K562 (cell line): ENCODE data around the gene PRELID1. TPM values are rescaled to one million over a fixed set of nuclear protein-coding genes. Genes with fewer than 3 reads are reported as not detected.

Experiments
- ATAC-seq: fragments of 200-7000 bp; cut with Tn5 transposase; 3 replicates; pipeline ENCODE4 v1.9.1; 2020; ENCODE audit warnings: moderate library complexity
- BruUV-seq: library from RNA; stranded (reverse); fragments of 400-500 nt; replicated peaks from 2 replicates; lab custom pipeline; 2021; lab: Mats Ljungman, UMichigan
- CTCF ChIA-PET: fragments of 300-600 bp; formaldehyde crosslinking; extraction: SDS; loops from one replicate; lab custom pipeline; 2021; ENCODE audit warnings: low intra/inter-chr PET ratio; lab: Yijun Ruan, JAX
- POLR2A ChIA-PET: fragments of 300-600, 350-650 bp; sonication (Branson Sonifier 250); formaldehyde crosslinking; extraction: SDS; loops from one replicate; lab custom pipeline; 2021; ENCODE audit warnings: antibody characterized with exemption, inconsistent platforms; lab: Yijun Ruan, JAX
- DNase-seq, 4 experiments: peaks; one replicate each; pipeline versions ENCODE4 v3.0.0 to v3.0.0-alpha.2; 2011 to 2018; ENCODE audit warnings: low spot score in 3 of 4, mixed read lengths in 3 of 4; ENCODE audit errors: extremely low read depth in 1 of 4
- FAIRE-seq: peaks from 2 replicates; lab custom pipeline; 2011; peaks lifted over from hg19 to GRCh38; lab: Jason Lieb, UNC
- H2AFZ ChIP-seq: 2 replicates; pipeline ENCODE4 v1.6.0; 2011; ENCODE audit warnings: low read depth, low read length, control low read depth, inconsistent platforms
- H3K27ac ChIP-seq: fragments of 200-600 bp; 3 replicates; pipeline ENCODE4 v1.8.0; 2011; ENCODE audit warnings: low read depth, mild to moderate bottlenecking, control low read depth, inconsistent platforms, low read length, moderate library complexity, mixed read lengths; ENCODE audit errors: extremely low read depth
- H3K27me3 ChIP-seq, 2 experiments: fragments of 300-600 bp in 1 of 2; 2 replicates in 1 of 2; 3 replicates in 1 of 2; pipeline versions ENCODE4 v1.6.0 to v1.8.0; 2011; ENCODE audit warnings: inconsistent platforms in 2 of 2, low read length in 2 of 2, mild to moderate bottlenecking in 1 of 2, mixed read lengths in 1 of 2, moderate library complexity in 1 of 2; ENCODE audit not compliant: control insufficient read depth in 2 of 2, insufficient read depth in 2 of 2
- H3K36me3 ChIP-seq: fragments of 300-600 bp; 3 replicates; pipeline ENCODE4 v1.8.0; 2011; ENCODE audit warnings: mild to moderate bottlenecking, low read length, inconsistent platforms; ENCODE audit not compliant: control insufficient read depth, insufficient read depth
- H3K4me1 ChIP-seq, 2 experiments: fragments of 200-600 bp in 1 of 2; replicated peaks in 1 of 2; 2 replicates in 1 of 2; 3 replicates in 1 of 2; pipeline versions ENCODE4 v1.5.1 to v1.8.0; 2011; ENCODE audit warnings: inconsistent platforms in 2 of 2, low read length in 2 of 2, mild to moderate bottlenecking in 1 of 2, mixed read lengths in 1 of 2, moderate library complexity in 1 of 2; ENCODE audit not compliant: control insufficient read depth in 2 of 2, insufficient read depth in 2 of 2
- H3K4me2 ChIP-seq: 2 replicates; pipeline ENCODE4 v1.6.1; 2011; ENCODE audit warnings: low read length, control low read depth, inconsistent platforms, mixed read lengths; ENCODE audit not compliant: insufficient read depth
- H3K4me3 ChIP-seq: fragments of 200-600 bp; sonication (generic), shearing (Covaris generic); 2 replicates; pipeline ENCODE4 v1.5.1; 2016; ENCODE audit warnings: control low read depth, inconsistent platforms
- H3K79me2 ChIP-seq: fragments of 200-600 bp; 3 replicates; pipeline ENCODE4 v1.8.0; 2011; ENCODE audit warnings: low read length, inconsistent platforms; ENCODE audit not compliant: control insufficient read depth, insufficient read depth
- H3K9ac ChIP-seq, 2 experiments: 2 replicates each; pipeline versions ENCODE4 v1.6.0 to v1.6.1; 2011; ENCODE audit warnings: low read depth in 2 of 2, low read length in 2 of 2, control low read depth in 1 of 2, inconsistent platforms in 1 of 2, mild to moderate bottlenecking in 1 of 2, mixed read lengths in 1 of 2; ENCODE audit not compliant: insufficient read depth in 1 of 2
- H3K9me1 ChIP-seq: one replicate; pipeline ENCODE4 v1.6.0; 2011; ENCODE audit warnings: inconsistent platforms, mild to moderate bottlenecking, low read length, moderate library complexity; ENCODE audit not compliant: control insufficient read depth, insufficient read depth
- H3K9me3 ChIP-seq: replicated peaks from 2 replicates; pipeline ENCODE4 v1.5.1; 2011; ENCODE audit warnings: low read depth, low read length, inconsistent platforms; ENCODE audit not compliant: control insufficient read depth, insufficient read depth
- H4K20me1 ChIP-seq: replicated peaks from 2 replicates; pipeline ENCODE4 v1.6.1; 2011; ENCODE audit warnings: low read length, inconsistent platforms, mixed read lengths; ENCODE audit not compliant: control insufficient read depth, insufficient read depth
- ATF2 ChIP-seq: sonication (generic); formaldehyde crosslinking; IDR thresholded peaks from 2 replicates; pipeline ENCODE4 v1.8.1; 2022; ENCODE audit warnings: missing genetic modification reagents
- C11orf30 ChIP-seq: fragments of 450-650 bp; IDR thresholded peaks from 2 replicates; pipeline ENCODE4 v1.6.1; 2016; ENCODE audit warnings: low read depth, mild to moderate bottlenecking
- CBFA2T2 ChIP-seq: fragments of 450-650 bp; conservative IDR thresholded peaks from 2 replicates; pipeline ENCODE4 v1.6.1; 2017; ENCODE audit warnings: mild to moderate bottlenecking
- CEBPG ChIP-seq, 3 experiments: fragments of 200-800 bp in 1 of 3; sonication (Bioruptor generic) in 1 of 3; sonication (generic) in 1 of 3; formaldehyde crosslinking in 1 of 3; IDR thresholded peaks in 2 of 3; conservative IDR thresholded peaks in 1 of 3; 2 replicates each; pipeline versions ENCODE4 v1.6.1 to v1.8.0; 2016 to 2022; ENCODE audit warnings: missing compliant biosample characterization in 2 of 3, missing genetic modification characterization in 2 of 3, mild to moderate bottlenecking in 1 of 3, missing genetic modification reagents in 1 of 3
- CTBP1 ChIP-seq: fragments of 450-650 bp; IDR thresholded peaks from 2 replicates; pipeline ENCODE4 v1.6.1; 2016; ENCODE audit warnings: borderline replicate concordance
- DACH1 ChIP-seq: fragments of 450-650 bp; IDR thresholded peaks from 2 replicates; pipeline ENCODE4 v1.6.1; 2018; ENCODE audit not compliant: partially characterized antibody
- ETS2 ChIP-seq: IDR thresholded peaks from 2 replicates; pipeline ENCODE4 v1.6.1; 2016; ENCODE audit warnings: borderline replicate concordance, missing genetic modification characterization, mild to moderate bottlenecking, moderate library complexity, missing compliant biosample characterization; ENCODE audit not compliant: poor library complexity, severe bottlenecking
- FOSL1 ChIP-seq: fragments of 200-800 bp; sonication (Bioruptor generic); conservative IDR thresholded peaks from 2 replicates; pipeline ENCODE4 v1.6.1; 2016; ENCODE audit warnings: missing genetic modification characterization, missing compliant biosample characterization
- FOXM1 ChIP-seq, 2 experiments: fragments of 450-650 bp in 1 of 2; sonication (generic) in 1 of 2; formaldehyde crosslinking in 1 of 2; IDR thresholded peaks; 2 replicates each; pipeline versions ENCODE4 v1.6.1 to v1.9.0; 2017 to 2022; ENCODE audit warnings: low read depth in 2 of 2, mild to moderate bottlenecking in 2 of 2, missing genetic modification reagents in 1 of 2, moderate library complexity in 1 of 2
- HDAC3 ChIP-seq: fragments of 450-650 bp; IDR thresholded peaks from 2 replicates; pipeline ENCODE4 v1.6.1; 2018; ENCODE audit warnings: borderline replicate concordance, mild to moderate bottlenecking, moderate library complexity; ENCODE audit not compliant: partially characterized antibody
- IRF9 ChIP-seq: fragments of 450-650 bp; IDR thresholded peaks from 2 replicates; pipeline ENCODE4 v1.6.1; 2016; ENCODE audit warnings: missing biosample characterization, missing genetic modification characterization
- SETDB1 ChIP-seq: IDR thresholded peaks from one replicate; pipeline ENCODE4 v1.6.1; 2012; ENCODE audit warnings: low read length, control low read depth, inconsistent platforms
- SMC3 ChIP-seq: conservative IDR thresholded peaks from 2 replicates; pipeline ENCODE4 v1.6.1; 2011; ENCODE audit warnings: low read depth, low read length, improper control_type of control experiment; ENCODE audit not compliant: insufficient read depth
- SP1 ChIP-seq: sonication (generic); formaldehyde crosslinking; IDR thresholded peaks from 2 replicates; pipeline ENCODE4 v1.8.1; 2022; ENCODE audit warnings: mild to moderate bottlenecking, missing genetic modification reagents
- SRF ChIP-seq, 2 experiments: fragments of 250-450, 450-650 bp in 1 of 2; sonication (Bioruptor Pico) in 1 of 2; sonication (generic) in 1 of 2; formaldehyde crosslinking; IDR thresholded peaks; 2 replicates each; pipeline versions ENCODE4 v1.5.0 to v1.5.1; 2020 to 2022; ENCODE audit warnings: mild to moderate bottlenecking in 1 of 2, missing genetic modification reagents in 1 of 2
- ZNF184 ChIP-seq: sonication (generic); formaldehyde crosslinking; IDR thresholded peaks from 2 replicates; pipeline ENCODE4 v1.5.0; 2020; ENCODE audit warnings: missing genetic modification reagents
- ZNF224 ChIP-seq: sonication (generic); formaldehyde crosslinking; IDR thresholded peaks from 2 replicates; pipeline ENCODE4 v1.8.0; 2022; ENCODE audit warnings: mild to moderate bottlenecking, missing genetic modification reagents
- ZNF408 ChIP-seq: fragments of 250-450 bp; sonication (Bioruptor Pico); IDR thresholded peaks from 2 replicates; pipeline ENCODE4 v1.4.0; 2020; ENCODE audit warnings: low read depth, mild to moderate bottlenecking, moderate library complexity
- ZNF699 ChIP-seq: fragments of 250-450 bp; sonication (Bioruptor Pico); IDR thresholded peaks from 2 replicates; pipeline ENCODE4 v1.8.0; 2021; ENCODE audit warnings: mild to moderate bottlenecking, moderate library complexity; ENCODE audit not compliant: insufficient replicate concordance
- ZNF79 ChIP-seq: fragments of 250-450 bp; sonication (Bioruptor Pico); IDR thresholded peaks from 2 replicates; pipeline ENCODE4 v1.4.0; 2020; ENCODE audit warnings: low read depth, mild to moderate bottlenecking, moderate library complexity
- WGBS: fragments of 100-300 bp; shearing (Covaris generic); methylation state at CpG from one replicate; pipeline ENCODE4 v1.1.6; 2016; ENCODE audit warnings: low coverage, mixed read lengths; ENCODE audit not compliant: insufficient coverage; ENCODE audit errors: missing lambda C conversion rate; 5-methylcytosine and 5-hydroxymethylcytosine counted together
- in situ Hi-C: fragments of 300-500 bp; cut with MboI; formaldehyde crosslinking; loops from 4 replicates; pipeline ENCODE4 v1.15.0; 2018; ENCODE audit warnings: inconsistent platforms, mixed read lengths
- intact Hi-C: fragments of 100-400 bp; cut with micrococcal nuclease; formaldehyde crosslinking; loops from 2 replicates; pipeline ENCODE4 v1.14.2; 2022
- polyA plus RNA-seq, 8 experiments: library from polyadenylated mRNA; depleted of rRNA in 4 of 8; stranded (reverse) in 5 of 8; unstranded in 3 of 8; fragments of >200 nt; fragmentation: Nextera tagmentation in 2 of 8; fragmentation: Illumina TruSeq in 1 of 8; extraction: Ambion mirVana in 2 of 8; extraction: Trizol in 1 of 8; gene quantifications; 2 replicates each; pipeline versions ENCODE4 v1.2.1 to v1.2.3, GENCODE V29; 2011 to 2014; ENCODE audit warnings: inconsistent platforms in 1 of 8, missing spikeins in 1 of 8
- total RNA-seq, 7 experiments: library from RNA; depleted of rRNA in 6 of 7; stranded (reverse); fragments of >200 nt in 6 of 7; fragmentation: Illumina TruSeq in 2 of 7; extraction: Trizol in 2 of 7; gene quantifications; 2 replicates each; pipeline versions ENCODE4 v1.2.1 to v1.2.3, GENCODE V29; 2011 to 2021; ENCODE audit warnings: low replicate concordance in 1 of 7

Gene PRELID1
- total and polyA plus RNA-seq, 9 of the 15 experiments (the other 6 are each of a cell fraction or from before 2014, with no cell fraction given) = 40.1 to 484 (median 340) TPM

- POLR2A ChIA-PET = interaction anchor here (0.6 kb wide), 1 partner anchor 320 kb away, joined by 6 read pairs; no protein-coding TSS in a partner anchor
- intact Hi-C loops (no loop called here), in situ Hi-C loops (no loop called here)
- no TSS peak for BruUV-seq
- Histone ChIP-seq H3K27ac (no peak overlapping the region), H3K79me2 (no peaks in the 10 kb centered on the region), H3K9me1 (no peaks in the 10 kb centered on the region), H3K4me2 (no peak overlapping the region), H3K27me3 (no peaks in the 10 kb centered on the region), H2AFZ (no peak overlapping the region), H3K9ac (no peak overlapping the region), H3K9me3 (no peaks in the 10 kb centered on the region), H3K4me3 (no peak overlapping the region), H3K4me1 (no peaks in the 10 kb centered on the region), H3K36me3 (peaks cover 82% of the 10 kb centered on the region), H4K20me1 (no peaks in the 10 kb centered on the region)
- FAIRE-seq = no peak
- WGBS = 93% methylated on average over 12 of the region's 12 CpGs
- no peak for DNase-seq
- no peak for ATAC-seq
- CTCF ChIA-PET = interaction anchor here (0.6 kb wide), 1 partner anchor 23 kb away, joined by 4 read pairs; no protein-coding TSS in a partner anchor
- TF ChIP-seq ZNF224 = no peak
- TF ChIP-seq CTBP1 = no peak
- TF ChIP-seq FOXM1 (IDR thresholded peaks at IDR 0.05; ENCODE audit: low read depth) = no peak
- TF ChIP-seq FOXM1 (CRISPR knock-in tag; IDR thresholded peaks at IDR 0.05; ENCODE audit: low read depth) = no peak
- no peak for TF ChIP-seq IRF9 (tag)
- TF ChIP-seq ETS2 (tag) = no peak
- no peak for TF ChIP-seq ATF2
- no peak for TF ChIP-seq HDAC3
- TF ChIP-seq ZNF184 (CRISPR knock-in tag) = no peak
- TF ChIP-seq ZNF699 = no peak
- TF ChIP-seq SRF (CRISPR knock-in tag; IDR thresholded peaks at IDR 0.05) = no peak
- no peak for TF ChIP-seq DACH1
- no peak for TF ChIP-seq SMC3
- no peak for TF ChIP-seq CEBPG (CRISPR knock-in tag; IDR thresholded peaks at IDR 0.05)
- no peak for TF ChIP-seq CEBPG (tag; conservative IDR thresholded peaks at IDR 0.05 in 1 of 2, IDR thresholded peaks at IDR 0.05 in 1 of 2)
- no peak for TF ChIP-seq SETDB1
- no peak for TF ChIP-seq CBFA2T2
- no peak for TF ChIP-seq C11orf30
- no peak for TF ChIP-seq FOSL1
- TF ChIP-seq SP1 (CRISPR knock-in tag) = no peak
- no peak for TF ChIP-seq ZNF79
- TF ChIP-seq ZNF408 (CRISPR knock-in tag) = no peak
- TF ChIP-seq, all 486 proteins: peak for 0
Observed at GRCh38 chr5:177290816-177291596, 12.6 kb upstream of the PRELID1 start.
